NCI-H146 treated with DMSO at 0.1 percent for 48 hours (cell line): ENCODE results near the gene OTX1.

Experiments
- DNase-seq: peaks from one replicate; lab custom pipeline; 2025; ENCODE audit not compliant: unreplicated experiment; lab: John Stamatoyannopoulos, UW

Gene OTX1

DNA sequence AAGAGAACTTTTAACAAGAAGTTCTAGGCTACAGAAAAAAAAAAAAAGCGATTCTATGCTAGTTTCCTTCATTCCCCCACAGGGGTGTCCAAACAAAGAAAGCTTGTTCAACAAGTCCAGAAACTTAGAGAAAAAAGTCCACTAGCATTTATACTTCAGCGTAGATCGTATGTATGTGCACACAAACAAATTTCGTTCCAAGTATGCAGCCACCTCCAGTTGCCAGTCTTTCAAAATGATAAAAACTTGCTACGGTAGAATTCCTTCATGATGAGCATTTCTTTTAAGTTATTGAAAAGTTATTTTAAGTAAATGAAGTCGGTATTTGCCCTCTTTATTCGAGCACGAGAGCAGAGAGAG is 3.7 kb upstream of the OTX1 start:
- DNase-seq = no peak

DNA sequence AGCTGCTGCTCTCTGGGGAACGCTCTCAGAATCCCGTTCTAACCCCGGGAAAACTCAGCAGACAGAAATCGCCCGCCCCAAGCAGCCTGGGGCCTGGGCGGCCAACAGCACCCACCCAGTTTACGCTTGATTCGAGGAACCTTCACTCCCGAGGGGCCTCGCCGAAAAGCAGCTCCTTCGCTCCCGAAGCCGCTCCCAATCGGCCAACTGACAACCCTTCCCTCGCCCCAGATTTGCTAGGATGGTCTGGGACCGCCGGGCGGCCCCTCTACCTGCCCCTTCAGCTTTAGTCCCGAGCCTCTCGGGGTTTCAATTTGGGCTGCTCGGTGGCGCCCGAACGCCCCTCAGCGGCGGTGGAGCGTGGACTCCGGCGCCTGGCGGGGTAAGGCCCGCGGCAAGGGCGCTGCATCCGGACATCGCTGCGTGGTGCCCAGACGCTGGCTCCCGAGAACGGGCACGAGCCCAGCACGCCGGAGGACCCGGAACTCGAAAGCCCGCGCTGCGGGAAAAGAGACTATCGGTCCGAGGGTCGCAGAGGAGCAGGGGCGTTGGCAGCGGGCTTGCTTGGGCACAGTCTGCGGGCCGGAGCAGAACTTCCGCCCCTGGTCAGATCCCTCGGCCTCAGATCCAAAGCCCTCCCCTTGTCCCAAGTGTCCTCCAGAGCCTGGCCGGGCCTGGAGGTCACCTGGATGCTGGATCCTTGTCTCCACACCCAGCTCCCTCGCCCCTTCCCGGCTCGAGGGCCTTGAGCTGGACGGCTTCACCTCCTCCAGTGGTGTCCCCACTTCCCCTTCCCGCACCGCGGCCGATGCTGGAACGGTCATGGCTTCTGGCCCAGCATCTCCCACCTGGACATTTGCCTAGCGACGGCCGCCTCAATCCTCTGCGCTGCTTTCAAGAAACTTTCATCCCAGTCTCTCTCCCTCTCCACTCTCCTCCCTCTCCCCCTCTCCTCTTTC is 3.0 kb upstream of the OTX1 start:
- DNase-seq = peak; percentile 14

DNA sequence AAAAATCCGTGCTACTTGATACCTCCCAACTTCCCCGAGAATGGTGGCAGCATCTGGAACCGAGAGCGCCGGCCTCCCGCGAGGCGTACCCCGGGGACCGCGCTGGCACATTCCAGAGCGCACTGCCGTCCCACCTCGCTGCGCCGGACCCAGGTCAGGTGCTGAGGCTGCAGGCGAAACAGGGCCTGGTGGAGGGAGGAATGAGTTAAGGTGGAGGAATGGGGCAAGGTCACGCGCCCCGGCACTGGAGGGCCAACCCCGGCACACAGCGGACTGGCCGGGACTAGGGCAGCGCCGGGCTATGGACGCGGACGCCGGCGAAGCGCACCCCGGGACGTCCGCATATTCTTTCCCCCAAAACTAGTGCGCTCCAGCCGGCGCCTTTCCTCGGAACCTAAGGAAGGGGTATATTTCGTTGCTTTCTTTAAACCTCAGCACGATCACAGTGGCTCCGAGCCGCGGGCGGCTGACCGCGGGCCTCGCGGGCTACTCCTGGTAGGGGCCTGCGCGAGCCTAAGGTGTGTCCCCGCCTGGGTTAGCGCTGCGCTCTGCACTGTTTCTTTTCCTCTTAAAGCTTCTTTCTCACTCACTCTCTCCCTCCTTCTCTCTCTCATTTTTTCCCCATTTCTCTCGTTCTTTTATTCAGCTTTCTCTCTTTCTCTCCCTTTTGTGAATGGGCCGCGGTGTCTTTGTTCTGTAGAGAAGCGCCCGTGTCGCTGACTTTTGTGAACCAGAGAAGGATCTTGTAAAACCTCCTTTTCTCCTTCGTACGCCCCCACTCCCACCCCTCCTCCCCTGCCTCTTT is 2.1 kb upstream of the OTX1 start:
- DNase-seq = no peak

DNA sequence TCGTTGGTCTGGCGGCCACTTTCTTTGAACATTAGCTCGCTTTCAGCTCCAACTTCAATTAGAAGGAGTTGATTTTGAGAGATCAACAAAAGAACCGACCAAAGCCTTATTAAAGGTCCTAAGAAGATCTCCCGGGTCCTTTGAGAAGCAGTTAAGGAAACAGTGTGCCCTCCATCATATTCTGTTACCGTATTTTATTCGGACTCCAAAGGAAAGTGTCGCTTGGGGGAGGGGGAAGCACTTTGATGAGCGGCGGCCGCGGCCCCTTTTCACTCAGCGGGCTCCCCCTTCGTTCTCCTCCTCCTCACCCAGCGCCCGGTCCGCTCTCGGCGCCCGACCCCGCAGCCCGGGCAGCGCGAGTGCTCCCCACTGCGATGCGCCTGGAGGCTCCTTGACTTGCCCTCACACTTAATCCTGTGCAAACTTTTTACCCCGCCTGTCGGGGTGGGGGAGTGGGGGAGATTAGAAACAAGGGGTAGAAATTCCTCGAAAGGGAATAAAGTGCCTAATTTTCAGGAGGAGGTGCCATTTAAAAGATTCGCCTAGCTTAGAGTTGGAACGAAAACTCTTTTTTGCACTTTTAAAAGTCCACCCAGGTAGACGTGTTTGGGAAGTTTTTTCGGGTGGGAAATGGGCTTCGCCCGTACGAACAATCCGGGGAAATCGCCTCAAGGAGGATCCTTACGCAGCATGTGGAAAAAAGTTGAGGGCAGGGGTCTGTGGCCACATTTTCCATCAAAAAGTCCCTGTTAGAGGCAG is 1.2 kb upstream of the OTX1 start:
- DNase-seq = no peak

DNA sequence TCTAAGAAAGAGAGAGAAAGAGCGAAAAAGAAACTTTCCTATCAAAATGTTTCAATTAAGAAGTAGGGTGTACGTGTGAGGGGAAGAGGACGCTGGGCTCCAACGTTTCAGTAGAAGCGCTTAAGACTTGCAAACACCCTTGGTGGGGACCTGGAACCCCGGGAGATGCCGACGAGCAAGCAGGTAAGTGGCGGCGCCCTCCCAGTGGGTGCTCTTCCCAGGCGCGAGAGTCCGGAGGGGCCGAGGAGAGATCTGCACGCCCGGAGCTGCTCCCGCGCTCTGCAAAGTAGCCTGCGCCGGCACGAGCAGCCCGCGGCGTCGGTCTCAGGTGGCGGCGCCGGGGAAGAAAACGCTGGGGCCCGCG is 678 bp upstream of the OTX1 start:
- DNase-seq = peak; percentile 40

DNA sequence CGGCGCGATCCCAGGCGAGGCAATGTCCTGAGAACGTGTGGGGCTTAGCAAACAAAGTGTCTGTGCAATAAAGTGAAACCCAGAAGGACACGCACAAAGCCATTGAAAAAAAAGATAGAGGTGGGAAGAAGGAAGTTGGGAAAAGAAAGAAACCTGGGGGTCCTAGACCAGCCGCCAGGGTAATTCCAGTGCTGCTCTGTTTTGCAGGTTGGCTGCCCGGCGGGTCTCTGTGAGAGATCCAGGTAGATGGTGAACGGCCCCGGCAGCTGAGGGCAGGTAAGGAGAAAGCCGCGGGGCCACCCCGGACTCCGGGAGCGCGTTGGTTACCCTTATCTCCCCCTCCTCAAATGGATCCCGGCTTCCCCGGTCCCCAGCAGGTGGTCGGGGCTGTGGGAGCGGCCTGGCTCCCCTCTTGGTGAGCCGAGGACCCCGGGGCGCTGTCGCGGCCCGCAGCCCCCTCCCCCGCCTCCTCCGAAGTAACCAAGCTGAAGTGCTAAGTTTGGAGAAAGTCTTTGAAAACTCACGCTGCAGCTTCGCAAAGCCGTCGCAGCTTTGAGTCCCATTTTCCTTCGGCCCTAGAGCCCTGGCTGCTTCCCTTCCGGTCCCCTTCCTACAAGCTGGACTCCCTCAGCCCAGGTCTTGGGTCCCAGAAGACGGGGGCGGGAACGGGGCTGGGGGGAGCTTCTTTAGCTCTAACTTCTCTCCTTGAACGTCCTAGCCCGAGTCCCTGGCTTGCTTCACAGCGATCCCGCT is 588 bp downstream of the OTX1 start:
- no peak for DNase-seq

DNA sequence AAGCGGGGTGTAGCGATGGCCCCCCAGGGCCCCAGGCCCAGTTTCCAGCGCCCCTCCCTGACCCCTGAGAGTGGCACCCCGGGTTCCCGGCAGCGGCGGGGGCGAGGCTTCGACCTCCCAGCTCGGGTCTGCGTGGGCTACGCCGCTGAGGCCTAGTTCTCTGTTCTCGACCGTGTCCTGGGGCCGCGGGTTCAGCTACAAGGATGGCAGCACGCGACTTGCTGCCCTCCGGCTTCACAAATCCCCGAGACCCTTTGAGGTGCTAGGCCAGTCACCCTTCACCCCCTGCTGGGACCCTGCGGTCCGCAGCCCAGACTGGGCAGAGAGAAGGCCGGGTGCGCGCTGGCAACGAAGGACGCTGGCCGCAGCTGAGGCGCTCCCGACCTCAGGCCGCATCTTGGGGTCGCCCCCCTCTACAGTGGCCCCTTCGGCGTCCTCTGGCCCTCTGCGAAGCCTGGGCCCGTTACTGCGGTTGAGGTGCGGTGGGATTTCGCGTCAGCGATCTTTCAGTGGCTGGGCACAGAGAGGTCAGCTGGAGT is 1.2 kb downstream of the OTX1 start:
- no peak for DNase-seq

DNA sequence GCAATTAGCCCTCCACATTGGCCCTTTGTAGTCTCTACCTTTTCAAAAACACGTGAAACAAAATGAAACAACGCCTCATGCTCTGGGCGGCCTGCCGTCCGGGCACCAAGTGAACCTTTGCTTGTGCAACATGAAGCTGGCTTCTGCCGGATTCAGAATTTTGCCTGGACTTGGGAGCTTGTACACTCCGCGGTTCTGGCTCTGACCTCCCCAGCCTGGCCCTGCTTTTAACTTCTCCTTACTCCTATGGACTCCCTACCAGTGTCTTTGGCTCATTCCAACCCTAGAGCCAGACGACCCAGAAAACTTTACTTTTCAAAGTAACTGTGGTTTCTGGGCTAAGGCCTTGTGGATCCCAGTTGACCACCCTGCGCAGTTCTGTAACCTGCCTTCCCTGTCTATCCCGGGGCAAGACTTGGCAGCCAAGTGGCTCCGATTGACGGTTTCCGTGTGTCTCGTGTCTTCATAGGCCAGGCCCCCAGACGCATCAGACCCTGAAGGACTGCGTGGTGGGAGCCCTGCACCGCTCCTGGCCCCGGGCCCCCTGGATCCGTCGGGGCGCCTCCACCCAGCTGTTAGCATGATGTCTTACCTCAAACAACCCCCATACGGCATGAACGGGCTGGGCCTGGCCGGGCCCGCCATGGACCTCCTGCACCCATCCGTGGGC is 1.9 kb downstream of the OTX1 start:
- DNase-seq = no peak

DNA sequence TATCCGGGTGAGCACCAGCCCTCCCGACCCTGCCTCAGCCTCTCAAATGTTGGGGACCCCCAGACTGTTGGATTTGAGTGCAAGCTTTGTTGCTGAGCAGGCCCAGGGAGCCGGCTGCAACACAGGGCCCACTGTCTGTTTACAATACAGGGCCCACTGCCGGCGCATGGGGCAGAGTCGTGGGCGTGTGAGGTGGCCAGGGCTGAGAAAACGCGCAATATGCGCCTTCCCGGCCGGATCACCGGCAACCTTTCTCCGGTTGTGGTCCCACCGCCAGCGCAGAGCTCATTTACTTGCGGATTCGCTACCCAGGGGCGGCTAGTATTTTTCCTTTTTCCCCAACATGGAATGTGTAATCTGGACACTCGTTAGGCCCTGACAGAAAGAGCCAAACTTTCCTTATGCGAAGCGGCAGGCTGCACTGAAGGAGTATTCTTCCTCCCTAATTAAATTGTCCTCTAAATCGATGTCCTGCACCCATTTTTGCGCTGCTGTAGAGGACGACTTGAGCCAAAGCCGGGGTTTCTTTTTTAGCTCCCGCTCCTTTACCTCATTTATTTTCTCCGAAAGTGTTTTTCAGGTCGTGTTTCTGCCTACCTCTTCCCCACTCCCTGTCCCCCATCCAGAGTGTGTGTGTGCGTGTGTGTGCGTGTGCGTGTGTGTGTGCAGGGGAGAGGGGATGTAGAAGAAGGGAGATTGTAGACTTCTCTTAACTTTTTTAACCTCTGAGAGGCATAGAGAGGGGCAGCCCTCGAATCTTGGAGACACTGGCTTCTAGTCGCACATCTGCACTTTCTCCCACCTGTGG is 2.7 kb downstream of the OTX1 start:
- DNase-seq = no peak

DNA sequence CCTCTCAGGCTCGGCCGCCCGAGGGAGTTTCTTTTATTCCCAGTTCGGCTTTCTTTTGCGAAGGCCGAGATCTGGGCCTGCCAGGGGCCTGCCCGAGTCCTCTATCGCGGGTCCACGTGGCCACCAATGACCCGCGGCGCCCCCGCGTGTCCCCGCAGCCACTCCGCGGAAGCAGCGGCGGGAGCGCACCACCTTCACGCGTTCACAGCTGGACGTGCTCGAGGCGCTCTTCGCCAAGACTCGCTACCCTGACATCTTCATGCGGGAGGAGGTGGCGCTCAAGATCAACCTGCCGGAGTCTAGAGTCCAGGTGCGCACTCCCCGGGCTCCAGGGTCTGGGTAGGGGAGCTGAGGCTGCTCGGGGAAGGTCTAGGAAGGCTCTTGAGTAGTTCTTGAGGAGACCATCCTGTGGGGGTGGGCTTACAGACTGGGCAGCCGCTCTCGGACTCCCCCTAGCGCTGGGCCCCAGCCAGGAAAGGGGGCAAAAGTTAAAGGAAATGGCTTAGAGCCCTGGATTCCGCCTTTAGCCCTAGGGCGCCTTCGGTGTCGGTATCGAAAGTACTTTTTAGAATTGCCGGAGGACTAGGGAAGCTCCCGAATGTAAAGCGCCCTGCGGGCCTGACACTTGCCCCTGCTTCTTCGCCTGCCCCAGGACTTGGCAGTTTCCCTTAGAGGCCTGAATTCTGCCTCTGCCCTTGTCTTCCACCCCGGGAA is 3.4 kb downstream of the OTX1 start:
- no peak for DNase-seq

DNA sequence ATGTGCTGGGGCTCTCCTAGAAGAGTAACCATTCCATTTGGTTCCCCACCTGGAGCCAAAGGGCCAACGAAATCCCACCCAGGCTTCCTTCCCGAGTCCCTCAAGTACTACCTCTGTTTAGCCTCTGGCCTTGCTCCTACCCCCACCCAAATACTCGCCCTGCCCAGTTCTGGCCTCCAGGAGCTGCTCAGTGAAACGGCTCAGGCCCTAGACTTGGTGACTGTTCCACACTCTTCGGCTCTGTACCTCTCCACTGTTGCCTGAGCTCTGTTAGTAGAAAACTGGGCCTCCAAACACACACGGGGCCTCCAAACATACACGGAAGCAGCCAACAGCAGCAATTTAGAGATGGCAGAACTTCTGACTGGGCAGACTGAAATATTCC is 4.2 kb downstream of the OTX1 start:
- no peak for DNase-seq

DNA sequence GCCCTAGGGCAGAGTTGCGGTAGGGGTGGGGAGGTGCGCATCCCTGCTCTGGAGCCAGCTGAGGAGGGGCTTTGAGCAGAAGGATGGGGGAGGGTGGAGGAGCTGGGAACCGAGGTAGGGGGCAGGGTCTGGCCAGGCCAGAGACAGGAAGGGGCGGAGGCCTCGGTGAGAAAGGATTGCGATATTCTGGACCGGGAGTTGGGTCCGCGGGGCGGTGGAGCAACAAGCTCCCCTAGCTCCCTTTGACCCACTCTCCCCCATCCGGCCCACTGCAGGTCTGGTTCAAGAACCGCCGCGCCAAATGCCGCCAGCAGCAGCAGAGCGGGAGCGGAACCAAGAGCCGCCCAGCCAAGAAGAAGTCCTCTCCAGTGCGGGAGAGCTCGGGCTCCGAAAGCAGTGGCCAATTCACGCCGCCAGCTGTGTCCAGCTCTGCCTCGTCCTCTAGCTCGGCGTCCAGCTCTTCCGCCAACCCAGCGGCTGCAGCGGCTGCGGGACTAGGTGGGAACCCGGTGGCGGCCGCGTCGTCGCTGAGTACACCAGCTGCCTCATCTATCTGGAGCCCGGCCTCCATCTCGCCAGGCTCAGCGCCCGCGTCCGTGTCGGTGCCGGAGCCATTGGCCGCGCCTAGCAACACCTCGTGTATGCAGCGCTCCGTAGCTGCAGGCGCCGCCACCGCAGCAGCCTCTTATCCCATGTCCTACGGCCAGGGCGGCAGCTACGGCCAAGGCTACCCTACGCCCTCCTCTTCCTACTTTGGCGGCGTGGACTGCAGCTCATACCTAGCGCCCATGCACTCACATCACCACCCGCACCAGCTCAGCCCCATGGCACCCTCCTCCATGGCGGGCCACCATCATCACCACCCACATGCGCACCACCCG is 4.8 kb downstream of the OTX1 start:
- no peak for DNase-seq

DNA sequence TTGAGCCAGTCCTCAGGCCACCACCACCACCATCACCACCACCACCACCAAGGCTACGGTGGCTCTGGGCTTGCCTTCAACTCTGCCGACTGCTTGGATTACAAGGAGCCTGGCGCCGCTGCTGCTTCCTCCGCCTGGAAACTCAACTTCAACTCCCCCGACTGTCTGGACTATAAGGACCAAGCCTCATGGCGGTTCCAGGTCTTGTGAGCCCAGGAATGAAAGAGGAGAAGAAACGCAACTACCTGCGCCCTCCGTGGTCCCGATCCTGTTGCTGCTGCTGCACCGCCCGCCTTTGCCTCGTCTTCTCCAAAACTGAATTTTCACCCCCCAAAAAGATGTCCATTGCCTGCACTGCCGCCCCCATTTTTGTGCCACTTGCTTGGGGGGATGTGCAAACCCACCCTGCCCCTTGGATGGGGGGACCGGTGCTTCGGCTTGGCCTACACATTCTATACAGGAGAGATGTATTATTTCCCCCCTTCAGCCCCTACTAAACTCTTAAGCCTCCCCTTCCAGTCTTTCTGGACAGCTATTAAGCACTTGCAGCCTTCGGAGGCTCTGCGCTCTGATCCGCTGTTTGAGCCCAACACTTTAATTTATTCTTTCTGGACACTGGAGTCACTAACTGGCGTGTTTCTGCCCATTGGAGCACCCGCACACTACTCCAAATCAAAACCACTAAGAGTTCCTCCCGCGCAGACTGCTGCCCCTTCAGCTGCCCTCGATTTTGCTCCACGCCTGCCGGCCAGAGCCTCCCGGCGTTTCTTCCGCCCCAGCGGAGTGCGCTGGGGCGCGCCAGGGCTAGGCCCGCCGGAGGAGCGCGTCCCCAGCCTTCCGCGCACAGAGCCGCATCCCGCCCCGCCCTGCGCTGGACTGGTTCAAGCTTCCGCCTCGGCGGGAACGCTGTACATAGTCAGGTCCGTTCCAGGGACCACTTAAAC is 5.7 kb downstream of the OTX1 start:
- DNase-seq = no peak

DNA sequence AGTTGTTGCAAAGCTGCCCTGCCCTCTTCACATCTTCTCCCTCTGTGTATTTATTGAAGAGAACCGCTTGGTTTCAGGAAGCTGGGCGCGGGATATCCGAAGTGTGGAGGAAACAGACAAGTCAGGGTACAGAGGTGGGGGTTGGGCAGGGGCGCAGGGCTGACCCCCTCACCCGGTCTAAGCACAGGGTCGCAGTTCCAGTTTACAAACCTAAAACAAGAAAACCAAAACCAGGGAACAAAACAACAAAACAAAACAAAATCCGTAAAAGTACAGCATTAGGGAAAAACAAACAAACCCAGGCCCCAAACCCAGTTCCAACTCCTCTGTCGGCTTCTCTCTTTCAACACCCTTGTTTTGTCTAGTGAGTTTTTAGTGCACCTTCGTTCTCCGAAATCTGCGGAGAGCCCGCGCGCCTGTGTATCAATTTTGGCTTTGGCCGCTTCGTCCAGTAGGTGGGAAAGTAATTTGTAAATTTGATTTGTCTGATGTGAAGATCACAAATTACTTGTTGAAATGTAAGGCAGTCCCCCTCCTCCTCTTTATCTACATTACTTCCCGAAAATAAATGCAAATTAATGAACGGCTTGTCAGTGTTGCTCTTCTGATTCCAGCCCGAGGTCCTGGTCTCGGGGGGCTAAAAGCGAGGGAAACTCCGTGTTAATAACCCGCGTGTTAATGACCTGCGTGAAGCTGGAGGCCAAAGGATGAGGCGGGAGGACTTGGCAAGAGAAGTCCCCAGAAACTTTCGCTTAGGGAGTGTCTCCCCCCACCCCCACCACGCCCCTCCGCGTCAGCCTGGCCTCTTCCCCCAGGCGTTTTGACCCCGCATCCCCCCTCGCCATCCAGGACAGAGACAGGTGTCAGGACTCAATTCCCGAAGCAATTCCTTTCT is 6.9 kb downstream of the OTX1 start:
- DNase-seq = no peak

DNA sequence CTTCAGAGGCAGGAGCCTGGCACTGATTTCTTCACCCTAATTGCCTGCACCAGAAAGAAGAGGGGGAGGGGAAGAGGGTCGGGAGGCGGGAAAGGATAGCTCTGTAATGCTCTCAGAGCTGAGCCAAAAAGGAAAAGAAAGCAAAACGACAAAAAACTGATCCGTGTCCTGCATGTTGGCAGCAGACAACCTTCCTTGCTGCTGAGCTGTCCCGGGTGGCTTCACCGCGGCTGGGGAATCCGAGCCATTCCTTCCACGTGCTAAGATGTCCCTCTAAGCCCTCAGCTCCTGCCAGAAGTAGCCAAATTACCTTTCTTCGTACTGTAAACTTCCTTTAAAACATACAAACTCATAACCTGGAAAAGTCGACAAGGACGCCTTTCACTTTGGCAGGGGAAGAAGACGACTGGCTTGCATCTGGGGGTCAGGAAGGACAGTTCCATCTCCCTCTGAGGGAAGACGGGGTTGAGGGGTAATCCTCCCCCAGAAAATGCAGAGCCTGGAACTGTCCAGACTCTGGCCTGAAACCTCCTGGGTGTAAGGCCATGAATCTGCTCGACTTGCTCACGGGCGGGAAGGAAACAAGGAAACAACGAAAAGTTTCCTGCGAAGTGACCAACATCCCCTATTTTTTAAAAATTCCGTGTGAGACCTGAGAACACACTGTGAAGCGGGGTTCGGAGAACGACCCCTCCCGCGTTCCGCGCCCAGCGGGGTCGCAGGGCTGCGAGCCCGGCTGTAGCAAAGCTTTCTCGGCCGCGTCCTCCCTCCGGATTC is 7.7 kb downstream of the OTX1 start:
- DNase-seq = no peak
